Breast epithelium (tissue), 3 donors: ENCODE results near the gene VWF.

Experiments used
- CTCF ChIP-seq, 3 donors: fragments of 450-650 bp; IDR thresholded peaks; one replicate each; pipeline ENCODE4 v1.5.1; 2016 to 2017; ENCODE audit warnings: antibody characterized with exemption in 3 of 3, mild to moderate bottlenecking in 3 of 3, moderate library complexity in 3 of 3
- POLR2AphosphoS5 ChIP-seq, 3 donors: sonication (generic); formaldehyde crosslinking; IDR thresholded peaks; one replicate each; pipeline ENCODE4 v1.6.1; 2017; ENCODE audit warnings: antibody characterized with exemption in 3 of 3

- TF ChIP-seq CTCF (IDR thresholded peaks at IDR 0.05) (no peak), POLR2AphosphoS5 (IDR thresholded peaks at IDR 0.05) (no peak)
Observed at GRCh38 chr12:6053541-6053940, 70.9 kb downstream of the VWF start.
